HUDEP-2 (cell line): ENCODE results near the gene NAALADL2.
"Not testable (repeated sequence)": the region's sequence is repeated elsewhere in the genome, so short reads cannot be mapped to it uniquely, and the experiment has no call there.

ENCODE experiments used
- DNase-seq, 76 experiments: peaks; one replicate each; lab custom pipeline; 2025; ENCODE audit not compliant: unreplicated experiment in 76 of 76; lab: John Stamatoyannopoulos, UW

The NAALADL2 gene

DNA sequence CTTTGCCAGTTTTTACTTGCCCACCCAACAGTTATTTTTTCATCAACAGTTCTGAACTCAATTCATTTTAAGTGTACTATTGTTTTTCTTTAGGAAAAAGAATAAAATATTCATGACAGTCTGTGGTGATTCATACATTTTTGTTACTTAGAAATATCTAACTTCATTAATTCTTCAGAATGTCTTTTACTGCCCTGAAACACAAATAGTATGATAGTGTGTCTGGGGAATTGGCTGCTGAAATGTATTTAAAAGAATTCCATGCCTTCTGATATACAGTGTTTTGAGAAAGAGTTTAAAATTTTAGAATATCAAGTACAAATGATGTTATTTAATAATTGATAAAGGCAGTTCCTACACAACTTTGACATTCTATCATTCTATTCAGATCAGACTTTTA is 854.1 kb downstream of the NAALADL2 start:
- no peak for DNase-seq

DNA sequence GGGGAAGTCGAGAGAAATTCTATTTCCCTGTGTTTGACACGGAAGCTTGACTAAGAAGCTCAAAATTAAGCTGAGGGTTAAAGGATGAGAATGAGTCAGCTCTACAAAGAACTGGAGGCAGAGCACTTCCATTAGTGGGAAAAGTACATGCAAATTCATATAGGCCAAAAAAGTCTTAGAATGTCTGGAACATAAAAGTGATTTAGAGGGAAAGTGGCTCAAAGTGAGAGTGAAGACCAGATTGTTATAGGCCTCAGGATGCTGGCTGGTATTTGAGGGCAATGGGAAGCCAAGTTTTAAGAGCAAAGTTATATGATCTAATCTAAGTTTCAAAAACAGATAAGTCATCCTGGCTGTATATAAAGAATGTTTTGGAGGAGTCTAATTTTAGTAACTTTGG is 857.3 kb downstream of the NAALADL2 start:
- no peak for DNase-seq

DNA sequence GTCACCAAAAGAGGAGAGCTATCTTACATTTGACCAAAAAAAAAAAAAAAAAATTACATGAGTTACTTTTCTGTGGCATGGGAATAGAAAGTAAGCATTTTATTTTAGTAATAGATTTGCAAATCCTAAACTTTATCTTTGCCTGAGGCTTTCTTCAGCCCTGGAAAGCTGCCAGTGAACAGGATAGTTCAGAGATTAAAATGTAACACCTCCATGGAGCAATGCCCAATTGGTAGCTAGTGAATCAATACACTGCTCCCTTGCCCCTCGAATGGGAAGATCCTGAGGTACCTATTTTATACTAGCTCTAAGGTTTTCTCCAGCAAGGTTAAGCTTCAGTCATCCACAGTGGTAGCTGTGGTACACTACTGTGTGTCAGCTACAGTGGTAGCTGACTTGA is 867.1 kb downstream of the NAALADL2 start:
- no peak for DNase-seq

DNA sequence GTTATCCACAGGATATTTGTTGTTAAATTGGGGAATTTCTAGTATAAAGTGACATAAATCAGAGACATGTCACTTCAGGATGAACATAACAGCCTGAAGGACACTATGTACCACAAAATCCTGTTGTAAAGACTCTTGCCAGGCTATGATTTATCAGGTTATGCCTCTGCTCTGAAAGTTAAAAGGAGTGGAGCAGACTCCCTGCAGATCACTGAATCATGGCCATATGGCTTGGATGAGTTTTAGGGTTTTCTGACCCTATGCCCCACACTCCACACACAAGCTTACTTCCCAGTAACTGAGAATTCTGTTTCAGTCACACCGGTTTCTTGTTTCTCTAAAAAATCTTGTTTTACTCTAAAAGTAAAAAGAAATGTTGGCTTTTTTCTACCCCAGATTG is 869.4 kb downstream of the NAALADL2 start:
- no peak for DNase-seq

DNA sequence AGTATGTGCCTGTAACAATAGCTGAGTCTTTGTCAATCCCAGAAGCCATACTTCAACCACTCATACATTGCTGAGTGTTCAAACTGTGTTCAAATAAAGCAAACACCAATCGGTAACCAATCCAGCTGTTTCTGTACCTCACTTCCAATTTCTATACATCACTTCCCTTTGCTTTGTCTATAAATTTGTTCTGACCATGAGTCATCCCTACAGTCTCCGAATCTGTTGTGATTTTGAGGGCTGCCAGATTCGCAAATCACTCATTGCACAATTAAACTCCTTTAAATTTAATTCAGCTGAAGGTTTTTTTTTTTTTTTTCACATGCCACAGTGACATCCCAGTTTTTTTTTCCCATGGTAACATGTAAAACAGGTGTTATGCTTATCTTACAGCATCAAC is 870.3 kb downstream of the NAALADL2 start:
- no peak for DNase-seq

DNA sequence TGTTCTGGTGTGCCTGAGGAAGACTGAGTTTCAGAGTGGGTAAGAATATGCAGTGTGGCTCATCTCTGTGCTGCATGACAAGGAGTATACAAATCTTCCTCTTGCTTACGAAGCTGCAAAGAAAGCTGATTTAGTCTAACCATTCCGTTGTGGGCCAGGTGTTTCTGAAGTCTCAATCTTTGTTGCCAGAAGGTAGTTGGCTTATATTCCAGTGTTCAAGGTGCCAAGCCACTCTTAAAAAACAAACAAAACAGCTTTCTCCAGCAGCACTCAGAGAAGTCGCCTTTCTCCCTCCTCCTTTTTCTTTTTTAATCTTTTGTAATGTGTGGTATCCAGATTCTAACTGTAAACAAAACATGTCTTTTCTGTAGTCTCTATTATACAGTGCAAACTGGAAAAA is 872.4 kb downstream of the NAALADL2 start:
- no peak for DNase-seq

DNA sequence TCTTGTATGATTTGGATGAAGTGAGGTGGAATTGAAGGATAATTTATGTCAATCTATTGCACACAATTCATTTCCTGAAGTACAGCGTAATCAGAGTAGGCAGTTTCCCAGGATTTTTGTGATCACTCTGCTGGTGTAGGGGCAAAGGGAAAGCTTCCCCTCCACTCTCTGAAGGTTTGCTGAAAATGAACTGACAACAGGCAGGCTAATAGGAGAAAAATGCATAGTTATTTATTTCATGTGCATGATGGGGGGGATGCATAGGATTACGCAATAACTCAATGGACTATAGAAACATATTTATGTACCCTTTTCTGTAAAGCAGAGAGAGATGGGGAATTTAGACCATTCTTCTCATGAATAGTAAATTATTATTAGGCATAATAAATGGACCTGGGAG is 872.9 kb downstream of the NAALADL2 start:
- no peak for DNase-seq

DNA sequence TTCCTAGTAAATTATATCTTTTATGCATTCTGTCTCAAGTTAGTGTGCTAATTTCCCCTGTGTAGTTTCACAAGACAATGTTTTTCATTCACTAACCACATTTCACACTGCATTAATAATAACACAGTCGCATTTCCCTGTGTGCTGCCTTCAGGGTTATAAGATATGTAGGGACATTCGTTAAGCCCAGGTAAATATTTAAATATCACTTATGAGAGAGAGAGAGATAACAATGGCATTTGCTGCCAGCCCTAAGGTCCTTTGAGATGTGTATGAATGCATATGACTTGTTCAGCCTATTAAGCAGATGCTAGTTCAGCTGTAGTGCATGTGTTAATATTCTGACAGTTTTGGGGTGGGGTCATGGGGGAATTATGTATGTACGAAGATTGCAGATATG is 876.7 kb downstream of the NAALADL2 start:
- no peak for DNase-seq

DNA sequence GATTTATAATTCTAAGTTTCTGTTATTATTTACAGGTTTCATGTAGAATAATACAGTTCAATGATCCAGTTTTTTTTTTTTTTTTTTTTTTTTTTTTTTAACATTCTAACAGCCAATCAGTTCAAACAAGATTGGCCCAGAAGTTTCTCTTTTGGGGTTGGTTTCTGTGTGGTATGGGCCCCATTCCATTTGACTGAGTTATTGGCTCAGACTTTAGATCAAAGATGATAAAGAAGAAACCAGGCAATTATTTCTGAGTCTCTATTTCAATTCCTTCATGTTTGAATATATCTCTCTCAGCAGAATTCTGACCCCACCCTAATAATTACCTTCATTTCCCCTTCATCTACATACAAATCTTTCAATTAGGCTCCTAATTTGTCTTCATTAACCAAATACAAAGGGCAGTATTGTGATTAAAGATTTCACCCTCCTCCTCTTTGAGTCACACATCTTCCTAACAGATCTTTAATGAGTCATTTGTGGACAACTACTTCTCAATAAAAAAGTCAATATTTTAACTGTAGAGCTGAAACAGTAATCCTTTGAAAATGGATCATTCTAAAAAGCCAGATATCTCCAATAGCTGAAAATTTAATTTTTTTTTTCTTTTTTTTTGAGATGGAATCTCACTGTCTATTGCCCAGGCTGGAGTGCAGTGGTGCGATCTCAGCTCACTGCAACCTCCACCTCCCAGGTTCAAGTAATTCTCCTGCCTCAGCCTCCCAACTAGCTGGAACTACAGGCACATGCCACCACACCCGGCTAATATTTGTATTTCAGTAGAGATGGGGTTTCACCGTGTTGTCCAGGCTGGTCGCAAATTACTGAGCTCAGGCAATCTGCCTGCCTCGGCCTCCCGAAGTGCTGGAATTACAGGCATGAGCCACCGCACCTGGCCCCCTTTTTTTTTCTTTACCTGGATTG is 878.8 kb downstream of the NAALADL2 start:
- no peak for DNase-seq

DNA sequence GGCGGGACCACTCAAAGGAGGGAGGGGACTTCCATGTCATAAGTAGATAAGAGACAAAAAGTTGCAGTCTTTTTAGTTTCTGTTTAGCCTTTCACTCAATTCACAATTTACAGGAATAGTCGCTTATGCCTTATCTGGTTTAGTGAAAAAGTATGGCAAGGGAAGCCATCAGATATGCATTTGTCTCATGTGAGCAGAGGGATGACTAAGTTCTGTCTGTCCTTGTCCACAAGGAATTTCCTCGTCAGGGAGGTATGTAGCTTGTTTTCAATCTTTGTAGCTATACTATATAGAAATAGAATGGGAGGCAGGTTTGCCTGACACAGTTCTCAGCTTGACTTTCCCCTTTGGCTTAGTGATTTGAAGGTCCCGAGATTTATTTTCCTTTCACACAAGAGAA is 882.8 kb downstream of the NAALADL2 start:
- DNase-seq: no peak

DNA sequence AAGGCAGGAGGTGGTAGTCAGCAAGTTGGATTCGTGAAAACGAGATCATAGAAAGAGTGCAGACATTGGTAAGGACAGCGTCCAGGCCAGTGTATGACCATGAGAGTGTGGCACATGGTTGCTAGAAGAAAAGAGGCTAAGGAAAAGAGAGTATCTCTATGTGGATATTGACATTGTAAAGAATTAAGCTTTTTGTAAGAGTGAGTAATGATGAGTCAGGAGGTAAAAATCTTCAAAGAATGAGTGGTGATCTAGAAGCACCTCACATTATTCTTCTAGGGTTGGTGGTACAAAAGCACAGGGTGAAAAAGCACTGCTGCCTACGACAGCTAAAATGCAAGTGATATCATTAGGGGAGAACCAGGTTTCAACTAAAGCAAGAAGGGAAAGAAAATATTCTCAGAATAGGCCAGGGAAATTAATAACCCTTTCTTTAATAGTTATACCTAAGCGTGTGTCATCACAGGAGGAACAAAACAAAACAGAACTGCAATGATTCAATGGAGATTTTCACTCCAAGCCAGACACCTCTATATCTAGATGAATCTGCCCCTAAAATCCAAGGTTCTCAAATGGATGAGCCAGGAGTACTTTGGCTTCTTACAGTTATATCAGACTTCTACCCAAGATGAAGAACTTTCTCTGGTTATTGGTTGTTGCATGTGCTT is 884.7 kb downstream of the NAALADL2 start:
- no peak for DNase-seq

DNA sequence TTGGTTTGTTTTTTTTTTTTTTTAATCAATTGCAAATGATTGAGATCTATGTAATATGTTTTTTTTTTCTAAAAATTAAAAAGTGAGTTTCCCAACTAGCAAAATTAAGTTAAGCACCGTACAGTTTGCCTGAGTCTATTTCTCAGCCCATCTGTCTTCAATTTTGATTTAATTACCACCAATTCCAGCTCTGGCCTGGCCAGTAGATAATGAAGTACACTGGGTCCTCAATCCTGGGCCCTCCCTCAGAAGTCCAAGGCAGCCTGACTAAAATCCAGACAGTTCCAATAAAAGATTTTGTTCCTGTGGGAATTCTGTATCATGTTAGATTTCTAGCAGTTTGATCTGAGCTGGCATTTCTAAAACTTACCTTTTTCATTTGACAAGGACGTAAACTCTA is 887.2 kb downstream of the NAALADL2 start:
- no peak for DNase-seq

DNA sequence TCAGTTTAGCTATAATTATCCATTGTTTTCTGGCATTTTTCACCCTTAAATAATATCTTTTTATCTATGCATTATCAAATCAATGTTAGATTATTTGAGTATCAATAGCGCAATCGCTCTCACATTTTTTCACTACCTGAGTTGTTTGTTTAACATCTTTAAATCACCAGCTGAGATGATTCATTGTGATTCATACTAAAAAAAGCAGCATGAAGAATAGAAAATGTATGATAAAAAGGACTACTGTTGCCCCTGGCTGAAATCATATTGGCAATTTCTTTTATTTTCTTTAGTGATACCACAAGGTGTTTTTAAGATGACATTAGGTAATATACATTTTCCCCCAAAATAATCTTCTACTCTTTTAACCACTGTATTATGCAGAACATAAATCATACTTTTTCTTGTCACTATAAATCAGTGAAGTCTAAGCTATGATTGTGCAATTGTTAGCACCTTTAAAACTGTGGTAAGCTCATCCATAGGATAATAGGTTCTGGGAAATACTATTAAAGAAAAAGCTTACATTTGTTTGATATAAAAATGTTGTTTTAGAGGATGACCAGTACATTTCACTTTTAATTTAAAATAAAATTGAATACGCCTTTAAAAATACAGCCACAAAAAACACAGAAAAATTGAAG is 889.1 kb downstream of the NAALADL2 start:
- no peak for DNase-seq

DNA sequence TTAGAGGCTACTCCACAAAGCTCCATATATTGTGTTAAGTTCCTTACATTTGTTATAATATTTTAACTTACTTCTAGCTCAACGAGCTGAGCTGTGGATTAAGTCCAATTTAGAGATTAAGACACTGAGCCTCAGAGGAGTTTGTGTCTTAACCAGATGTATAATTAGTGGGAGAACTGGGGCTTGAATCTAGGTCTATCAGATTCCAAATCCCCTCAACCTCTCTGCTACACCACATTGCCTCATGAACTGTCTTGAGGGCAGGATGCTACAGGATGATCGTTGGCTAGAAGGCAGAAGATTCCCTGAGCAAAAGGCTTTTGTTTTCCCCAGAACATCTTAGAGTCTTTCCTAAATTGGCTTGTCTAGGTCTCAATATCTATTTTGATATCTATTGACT is 890.8 kb downstream of the NAALADL2 start:
- DNase-seq: no peak

DNA sequence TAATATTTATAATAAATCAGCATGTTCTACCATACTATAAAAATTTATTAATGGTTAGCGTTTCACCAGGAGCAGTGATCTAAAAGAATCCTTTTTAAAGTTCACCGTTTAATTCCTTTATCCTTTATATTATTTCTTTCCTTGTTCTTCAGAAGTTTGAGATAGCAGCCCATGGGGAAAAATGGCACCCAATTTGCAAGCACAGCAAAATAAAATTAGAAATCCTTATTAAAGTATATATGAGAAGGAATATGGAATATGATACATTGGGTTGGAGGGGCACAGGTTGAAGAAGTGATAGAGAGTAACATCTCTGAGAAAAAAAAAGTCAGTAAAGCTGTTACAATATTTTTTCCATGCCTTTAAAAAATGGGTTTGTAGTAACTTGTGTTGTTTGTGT is 892.0 kb downstream of the NAALADL2 start:
- no peak for DNase-seq

DNA sequence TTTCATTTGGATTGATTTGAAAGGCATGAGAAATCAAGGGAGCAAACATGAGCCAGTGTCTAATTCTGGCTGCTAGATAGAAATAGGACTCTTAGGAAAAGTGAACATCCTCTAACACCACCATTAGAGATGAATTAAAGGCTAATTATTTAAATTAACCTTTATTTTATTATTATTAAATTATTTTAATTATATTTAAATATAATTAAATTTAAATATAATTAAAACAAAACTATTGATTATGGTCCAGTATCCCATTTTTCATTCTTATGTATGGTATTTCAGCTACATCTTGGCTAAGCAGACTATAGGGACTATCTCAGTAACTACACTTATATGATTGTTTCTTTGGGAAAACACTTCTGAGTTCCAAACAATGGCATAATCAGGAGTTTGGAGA is 904.8 kb downstream of the NAALADL2 start:
- DNase-seq: no peak

DNA sequence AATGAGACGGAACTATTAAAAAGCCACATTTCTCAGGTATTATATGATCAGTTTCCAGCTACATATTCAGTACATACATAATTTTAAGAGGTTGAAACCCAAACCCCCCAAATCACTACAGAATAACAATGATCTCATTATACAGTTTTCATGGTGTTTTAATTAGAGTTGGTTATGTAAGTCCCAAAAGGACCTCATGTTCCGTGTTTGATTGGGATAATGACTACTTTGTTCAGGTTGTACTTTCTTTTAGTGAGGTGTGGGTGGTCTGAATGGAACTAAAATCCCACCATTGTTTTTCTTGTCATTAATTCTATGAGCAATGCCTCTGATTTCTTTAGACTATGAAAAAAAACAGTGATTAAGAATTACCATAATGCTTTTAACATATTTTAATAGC is 905.6 kb downstream of the NAALADL2 start:
- DNase-seq: no peak

DNA sequence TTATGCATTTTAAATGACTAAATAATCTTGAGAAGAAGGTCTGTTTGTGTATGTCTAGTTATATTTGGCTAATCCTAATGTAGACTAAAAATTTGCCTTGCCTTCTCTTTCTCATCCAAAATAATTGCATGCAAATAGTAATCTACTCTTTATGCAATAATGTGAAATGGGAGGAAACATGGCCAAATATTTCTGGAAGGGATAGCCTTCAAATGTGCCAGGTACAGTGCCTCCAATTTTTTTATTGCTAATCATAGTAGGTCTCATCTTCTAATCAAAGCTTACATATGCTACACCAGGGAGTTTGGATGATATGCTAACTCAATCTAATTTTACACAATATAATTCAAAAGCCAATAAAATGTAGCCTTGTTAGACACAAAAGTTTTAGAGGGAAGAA is 911.3 kb downstream of the NAALADL2 start:
- DNase-seq: no peak

DNA sequence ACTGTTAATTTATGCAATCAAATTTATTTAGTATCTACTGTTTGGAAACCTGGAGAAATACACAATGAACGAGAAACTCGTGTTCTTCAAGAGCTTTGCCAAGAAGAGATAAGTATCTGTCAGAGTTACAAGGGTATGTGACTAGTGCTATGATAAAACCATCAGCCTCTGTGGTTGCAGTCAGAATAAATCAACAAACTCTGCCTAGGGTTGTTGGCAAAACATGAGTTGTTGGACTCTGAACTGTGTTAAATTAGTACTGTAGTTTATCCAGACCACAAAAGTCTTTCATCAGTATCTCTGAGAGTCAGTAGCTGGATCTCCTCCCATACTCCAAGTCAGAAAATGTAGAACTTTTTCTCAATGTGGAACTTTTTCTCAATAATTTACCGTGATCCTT is 918.4 kb downstream of the NAALADL2 start:
- DNase-seq: peak in 2 of 76 experiments; percentile 6 to 20

DNA sequence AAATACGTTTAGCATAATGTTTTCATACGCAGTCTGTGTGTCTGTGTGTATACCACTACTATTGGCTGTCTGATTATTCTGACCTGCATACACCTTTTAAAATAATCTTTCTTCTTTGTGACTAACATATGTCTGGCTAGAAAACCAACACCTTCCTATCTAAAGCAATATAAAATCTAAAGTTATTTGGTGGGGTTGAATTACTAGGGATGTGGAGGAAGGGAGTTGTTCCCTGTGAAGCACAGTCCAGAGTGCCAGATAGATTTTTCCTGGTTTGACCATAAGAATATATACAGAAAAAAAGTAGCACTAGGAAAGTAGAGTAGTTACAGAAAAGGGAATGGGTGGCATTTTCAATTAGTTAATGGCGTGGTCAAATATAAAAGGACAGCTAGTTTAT is 918.8 kb downstream of the NAALADL2 start:
- no peak for DNase-seq

DNA sequence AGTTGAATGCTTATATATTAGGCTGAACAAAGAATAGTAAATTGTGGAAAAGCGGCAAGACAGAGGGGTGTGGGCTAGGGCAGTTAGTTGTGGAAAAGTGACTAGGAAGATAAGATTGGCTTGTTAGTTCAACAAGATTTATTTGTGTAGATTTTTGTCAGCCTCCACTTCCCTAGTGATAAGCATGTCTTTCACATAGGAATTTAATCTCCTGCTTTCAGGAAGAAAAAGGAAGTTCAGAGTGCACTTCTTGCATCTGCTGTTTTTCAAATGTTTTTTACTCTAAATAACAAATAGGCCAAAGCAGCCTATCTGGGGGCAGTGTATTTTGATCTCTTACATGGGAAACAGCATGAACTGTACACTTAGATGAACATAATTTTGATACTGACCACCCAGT is 919.9 kb downstream of the NAALADL2 start:
- DNase-seq: no peak

DNA sequence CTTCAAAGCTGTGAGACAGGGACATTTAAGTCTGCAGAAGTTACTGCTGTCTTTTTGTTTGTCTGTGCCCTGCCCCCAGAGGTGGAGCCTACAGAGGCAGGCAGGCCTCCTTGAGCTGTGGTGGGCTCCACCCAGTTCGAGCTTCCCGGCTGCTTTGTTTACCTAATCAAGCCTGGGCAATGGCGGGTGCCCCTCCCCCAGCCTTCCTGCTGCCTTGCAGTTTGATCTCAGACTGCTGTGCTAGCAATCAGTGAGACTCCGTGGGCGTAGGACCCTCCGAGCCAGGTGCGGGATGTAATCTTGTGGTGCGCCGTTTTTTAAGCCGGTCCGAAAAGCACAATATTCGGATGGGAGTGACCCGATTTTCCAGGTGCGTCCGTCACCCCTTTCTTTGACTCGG is 928.0 kb downstream of the NAALADL2 start:
- DNase-seq: not testable (repeated sequence)
